Measurements from ENCODE around the gene LYRM1. TPM values are rescaled to one million over a fixed set of nuclear protein-coding genes. Genes with fewer than 3 reads are reported as not detected.

Gene LYRM1
- total and polyA plus RNA-seq, 2 experiments from 2014 or later = 18.7 to 24.8 TPM

GRCh38 chr16:20874088-20874581 is 26.4 kb upstream of the LYRM1 start:
- Mint-ChIP-seq H3K27ac (no peak overlapping the region), H3K9me3 (no peaks in the 10 kb centered on the region), H3K4me3 (no peak overlapping the region), H3K36me3 (ENCODE audit: low read depth) (no peaks in the 10 kb centered on the region), H3K4me1 (peaks cover 40% of the 10 kb centered on the region), H3K27me3 (ENCODE audit: insufficient read depth, low read depth, poor library complexity) (no peaks in the 10 kb centered on the region)
- TF ChIP-seq CREB1 (CRISPR knock-in tag; IDR thresholded peaks at IDR 0.05; ENCODE audit: low read depth) (no peak), STAT1 (IDR thresholded peaks at IDR 0.05; ENCODE audit: unreplicated experiment) (no peak), NANOG (IDR thresholded peaks at IDR 0.05; ENCODE audit: borderline replicate concordance) (no peak), ZNF114 (CRISPR knock-in tag; IDR thresholded peaks at IDR 0.05) (no peak), EZH2phosphoT487 (IDR thresholded peaks at IDR 0.05; ENCODE audit: unreplicated experiment) (no peak), ZNF462 (CRISPR knock-in tag; IDR thresholded peaks at IDR 0.05) (no peak), ZNF331 (CRISPR knock-in tag; IDR thresholded peaks at IDR 0.05; ENCODE audit: low read depth) (no peak), EZH2 (IDR thresholded peaks at IDR 0.05; ENCODE audit: low read depth, unreplicated experiment) (no peak), CTCF (conservative IDR thresholded peaks at IDR 0.05; ENCODE audit: low read depth in 2 of 2) (no peak), REST (IDR thresholded peaks at IDR 0.05; ENCODE audit: unreplicated experiment) (no peak), POLR2AphosphoS5 (IDR thresholded peaks at IDR 0.05; ENCODE audit: low read depth) (no peak), ETS1 (IDR thresholded peaks at IDR 0.05) (no peak), JUNB (IDR thresholded peaks at IDR 0.05; ENCODE audit: unreplicated experiment) (no peak)
- H3F3A ChIP-seq (replicated peaks; ENCODE audit: low read depth) = no peaks in the 10 kb centered on the region
- H2AFZ ChIP-seq = no peak overlapping the region
- no peaks in the 10 kb centered on the region for H3K36me3 ChIP-seq (ENCODE audit: insufficient read depth)
- H3K27me3 ChIP-seq (ENCODE audit: insufficient read depth) = no peaks in the 10 kb centered on the region
- ATAC-seq (no peak), DNase-seq (ENCODE audit: low spot score) (no peak)
- peaks cover 18% of the 10 kb centered on the region for H4K20me1 ChIP-seq (replicated peaks; ENCODE audit: insufficient read depth)
- no peaks in the 10 kb centered on the region for H3K9me2 ChIP-seq (ENCODE audit: insufficient read depth)
- peaks cover 95% of the 10 kb centered on the region for H3K79me2 ChIP-seq (replicated peaks; ENCODE audit: insufficient read depth)
- no peak overlapping the region for H3K27ac ChIP-seq (ENCODE audit: low read depth)
- H3K4me1 ChIP-seq (ENCODE audit: insufficient read depth) = peaks cover 20% of the 10 kb centered on the region
- no peak overlapping the region for H3K4me3 ChIP-seq
- H3K4me2 ChIP-seq = no peak overlapping the region
